ENCODE results near the gene RBFA.

The RBFA gene

GRCh38 chr18:80076379-80076778 is 42.1 kb downstream of the RBFA start:
- no peak for DNase-seq

GRCh38 chr18:80077873-80078272 is 43.6 kb downstream of the RBFA start:
- no peak for DNase-seq

Measured in NCI-H524 (cell line).